Epithelial cell of proximal tubule (primary cell): ENCODE data around the gene SFN. TPM values are rescaled to one million over a fixed set of nuclear protein-coding genes. Genes with fewer than 3 reads are reported as not detected.

Source experiments
- DNase-seq: peaks from one replicate; pipeline ENCODE4 v3.0.0-alpha.2; 2011; ENCODE audit warnings: low read depth
- H3K4me3 ChIP-seq: 2 replicates; pipeline ENCODE4 v1.5.1; 2011; ENCODE audit warnings: low read depth, mild to moderate bottlenecking, low read length
- total RNA-seq: library from RNA; depleted of rRNA; stranded (reverse); fragments of >200 nt; gene quantifications from 2 replicates; pipeline ENCODE4 v1.2.3, GENCODE V29; 2015
- TF ChIP-seq, protein P1 (sequence below): conservative IDR thresholded peaks from 2 replicates; pipeline ENCODE4 v1.5.1; 2012; ENCODE audit warnings: low read depth, mild to moderate bottlenecking, low read length

SFN gene
- total RNA-seq, 1 donor from 2014 or later = 239 TPM

GRCh38 chr1:26912147-26912490 is 49.2 kb downstream of the SFN start:
- no peak overlapping the region for H3K4me3 ChIP-seq
- no peak for DNase-seq
- TF ChIP-seq, protein P1, sequence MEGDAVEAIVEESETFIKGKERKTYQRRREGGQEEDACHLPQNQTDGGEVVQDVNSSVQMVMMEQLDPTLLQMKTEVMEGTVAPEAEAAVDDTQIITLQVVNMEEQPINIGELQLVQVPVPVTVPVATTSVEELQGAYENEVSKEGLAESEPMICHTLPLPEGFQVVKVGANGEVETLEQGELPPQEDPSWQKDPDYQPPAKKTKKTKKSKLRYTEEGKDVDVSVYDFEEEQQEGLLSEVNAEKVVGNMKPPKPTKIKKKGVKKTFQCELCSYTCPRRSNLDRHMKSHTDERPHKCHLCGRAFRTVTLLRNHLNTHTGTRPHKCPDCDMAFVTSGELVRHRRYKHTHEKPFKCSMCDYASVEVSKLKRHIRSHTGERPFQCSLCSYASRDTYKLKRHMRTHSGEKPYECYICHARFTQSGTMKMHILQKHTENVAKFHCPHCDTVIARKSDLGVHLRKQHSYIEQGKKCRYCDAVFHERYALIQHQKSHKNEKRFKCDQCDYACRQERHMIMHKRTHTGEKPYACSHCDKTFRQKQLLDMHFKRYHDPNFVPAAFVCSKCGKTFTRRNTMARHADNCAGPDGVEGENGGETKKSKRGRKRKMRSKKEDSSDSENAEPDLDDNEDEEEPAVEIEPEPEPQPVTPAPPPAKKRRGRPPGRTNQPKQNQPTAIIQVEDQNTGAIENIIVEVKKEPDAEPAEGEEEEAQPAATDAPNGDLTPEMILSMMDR = no peak

DNA sequence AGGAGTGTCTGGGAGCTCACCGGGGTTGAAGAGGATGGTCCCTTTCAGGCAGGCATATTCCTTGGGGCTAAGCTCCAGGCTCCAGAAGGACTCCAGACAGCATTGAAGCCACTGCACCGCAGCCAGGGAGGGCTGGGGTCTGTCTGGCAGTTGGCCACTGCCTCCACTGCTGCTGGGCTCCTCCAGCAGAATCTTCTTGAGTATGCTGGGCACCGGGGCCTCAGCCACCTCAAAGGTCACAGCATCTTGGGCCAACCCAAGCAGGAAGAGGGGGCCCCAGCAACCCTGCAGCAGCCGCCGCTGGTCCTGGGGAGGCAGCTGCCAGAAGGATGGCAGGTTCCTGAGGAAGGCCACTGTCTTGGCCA is 50.4 kb downstream of the SFN start:
- H3K4me3 ChIP-seq = no peak overlapping the region
- TF ChIP-seq, protein P1 = no peak
- no peak for DNase-seq

Other genes with a start within 250 kb of the SFN start
- gene ARID1A, start 167.1 kb upstream of the SFN start, total RNA-seq = 25.2 and 27.1 TPM in 2 replicates
- 10.7 and 12.6 TPM in 2 replicates for gene PIGV, start 75.2 kb upstream of the SFN start, total RNA-seq
- 34.2 and 53.3 TPM in 2 replicates for gene ZDHHC18, start 36.5 kb upstream of the SFN start, total RNA-seq
- gene GPN2, start 27.1 kb downstream of the SFN start, total RNA-seq = 10.9 and 14.6 TPM in 2 replicates
- gene GPATCH3, start 37.3 kb downstream of the SFN start, total RNA-seq = 6.7 and 10.2 TPM in 2 replicates
- not detected in 2 replicates for gene NR0B2, start 50.8 kb downstream of the SFN start, total RNA-seq
- 139 and 142 TPM in 2 replicates for gene NUDC, start 58.6 kb downstream of the SFN start, total RNA-seq
- gene KDF1, start 97.3 kb downstream of the SFN start, total RNA-seq = 8.3 and 10.0 TPM in 2 replicates
- gene TRNP1, start 130.5 kb downstream of the SFN start, total RNA-seq = 89.9 and 159 TPM in 2 replicates
- 3.9 and 14.5 TPM in 2 replicates for gene TENT5B, start 149.7 kb downstream of the SFN start, total RNA-seq